Mesenteric fat pad (tissue), 1 donor: ENCODE results near the gene SFN. TPM values are rescaled to one million over a fixed set of nuclear protein-coding genes. Genes with fewer than 3 reads are reported as not detected.
"Not testable (repeated sequence)": the region's sequence is repeated elsewhere in the genome, so short reads cannot be mapped to it uniquely, and the experiment has no call there.

Experiments
- DNase-seq: peaks from one replicate; pipeline ENCODE4 v3.0.0-alpha.2; 2020; ENCODE audit warnings: low spot score
- total RNA-seq: library from RNA; stranded (reverse); fragmentation: NEBNext Ultra II Directional; extraction: Animal tissue kit (Norgen Biotek cat#: 25700); gene quantifications from one replicate; pipeline ENCODE4 v1.2.1, GENCODE V29; 2021
- donor health status: DM: yes; HTN: yes; CAD: no.

SFN gene
- total RNA-seq, 1 donor from 2014 or later, result 1.3 TPM

GRCh38 chr1:26838474-26839338, 24.2 kb upstream of the SFN start:
- no peak for DNase-seq

GRCh38 chr1:26839339-26839722, 23.6 kb upstream of the SFN start:
- DNase-seq, result no peak

GRCh38 chr1:26839779-26840178, 23.2 kb upstream of the SFN start:
- DNase-seq, result no peak

GRCh38 chr1:26844424-26845196, 18.3 kb upstream of the SFN start:
- no peak for DNase-seq

DNA sequence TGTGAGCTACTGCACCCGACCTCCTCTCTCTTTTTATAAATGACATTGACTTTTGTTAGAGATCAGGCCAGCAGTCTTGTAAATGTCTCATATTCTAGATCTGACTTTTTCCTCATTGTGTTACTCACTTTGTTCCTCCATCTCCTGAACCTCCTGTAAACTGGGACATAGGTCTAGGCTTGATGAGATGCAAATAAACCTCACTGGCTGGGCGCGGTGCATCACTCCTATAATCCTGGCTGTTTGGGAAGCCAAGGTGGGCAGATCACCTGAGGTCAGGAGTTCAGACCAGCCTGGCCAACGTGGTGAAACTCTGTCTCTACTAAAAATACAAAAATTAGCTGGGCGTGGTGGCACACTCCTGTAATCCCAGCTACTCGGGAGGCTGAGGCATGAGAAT, 15.1 kb upstream of the SFN start:
- not testable (repeated sequence) for DNase-seq

GRCh38 chr1:26848499-26848898, 14.4 kb upstream of the SFN start:
- DNase-seq, result no peak

- no peak for DNase-seq
These were observed 13.8 kb upstream of the SFN start for GRCh38 chr1:26848941-26849774.

GRCh38 chr1:26851106-26851684, 11.8 kb upstream of the SFN start:
- DNase-seq, result no peak

GRCh38 chr1:26852701-26853100, 10.2 kb upstream of the SFN start:
- DNase-seq, result no peak

DNA sequence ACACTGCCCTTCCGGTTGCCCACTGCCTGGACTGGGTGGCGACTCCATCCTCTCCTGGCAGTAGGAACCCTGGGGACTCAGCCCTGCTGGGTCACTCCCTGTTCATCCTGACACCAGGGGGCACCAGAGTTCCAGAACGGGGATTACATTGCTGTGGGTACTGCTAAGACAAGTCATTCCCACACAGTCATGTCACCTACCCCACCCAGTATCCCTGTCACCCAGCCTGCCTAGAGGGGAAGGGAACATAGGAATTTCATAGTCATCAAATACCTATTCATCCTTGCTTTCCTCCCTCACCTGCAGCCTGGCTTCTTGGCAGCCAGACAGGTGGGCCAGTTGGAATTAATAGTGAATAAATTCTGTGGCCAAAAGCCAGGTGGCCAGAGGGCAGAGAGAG, 9.8 kb upstream of the SFN start:
- DNase-seq, result no peak

DNA sequence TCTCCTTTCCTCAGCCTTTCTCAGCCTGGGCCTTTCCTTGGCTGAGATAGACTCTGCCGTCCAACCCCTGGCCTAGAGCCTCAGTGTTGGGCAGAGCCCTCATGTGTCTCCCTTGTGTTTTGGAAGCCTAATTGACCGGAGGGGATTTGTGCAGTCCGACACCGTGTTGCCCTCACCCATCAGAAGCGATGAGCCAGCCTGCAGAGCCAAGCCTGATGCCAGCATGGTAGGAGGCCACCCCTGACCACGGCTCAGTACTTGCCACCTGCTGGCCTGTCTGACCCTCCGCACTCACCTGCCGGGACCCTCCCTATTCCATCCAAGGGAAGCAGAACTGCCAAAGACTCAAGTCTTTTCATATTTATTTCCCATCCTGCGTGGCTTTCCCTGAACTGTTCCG, 9.3 kb upstream of the SFN start:
- DNase-seq, result no peak

DNA sequence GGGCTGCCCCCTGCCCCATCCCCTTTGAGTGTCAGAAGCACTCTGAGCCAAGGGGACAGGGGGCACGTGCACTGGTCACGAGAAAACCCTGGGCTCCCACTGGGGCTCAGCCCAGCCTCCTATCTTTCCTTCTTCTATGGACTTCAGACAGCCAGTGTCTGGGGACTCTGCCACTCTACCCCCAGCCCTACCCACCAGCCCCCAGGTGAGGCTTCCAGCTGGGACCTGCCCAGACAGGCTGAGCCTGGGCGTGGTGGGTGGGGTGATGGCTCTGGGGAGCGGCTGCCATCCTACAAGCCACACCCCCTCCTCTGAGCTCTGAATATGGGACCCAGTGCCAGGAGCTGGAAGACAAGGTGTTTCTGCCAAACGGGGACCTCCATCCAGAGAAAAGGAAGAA, 8.0 kb upstream of the SFN start:
- no peak for DNase-seq

DNA sequence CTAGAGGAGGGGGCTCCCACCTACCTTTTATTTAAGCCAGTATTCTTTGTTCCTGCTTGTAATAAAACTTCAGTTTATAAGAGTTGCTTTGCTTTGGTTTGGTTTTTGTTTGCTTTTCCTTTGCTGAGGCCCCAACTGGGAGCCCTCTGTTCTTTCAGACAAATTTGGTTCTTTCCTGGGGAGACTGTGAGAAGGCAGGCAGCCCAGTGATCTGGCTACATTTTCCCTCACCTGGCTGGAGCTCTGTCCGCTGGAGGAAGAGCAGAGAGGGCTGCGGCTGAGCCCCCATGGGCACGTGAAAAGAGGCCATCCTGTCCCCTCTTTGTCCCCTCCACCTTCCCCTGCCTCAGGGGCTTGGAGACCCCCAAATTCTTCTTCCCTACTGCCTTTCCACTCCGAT, 7.3 kb upstream of the SFN start:
- DNase-seq, result no peak

- no peak for DNase-seq
These were observed 6.8 kb upstream of the SFN start for GRCh38 chr1:26856181-26856580.

GRCh38 chr1:26856604-26857469, 6.1 kb upstream of the SFN start:
- DNase-seq, result no peak

DNA sequence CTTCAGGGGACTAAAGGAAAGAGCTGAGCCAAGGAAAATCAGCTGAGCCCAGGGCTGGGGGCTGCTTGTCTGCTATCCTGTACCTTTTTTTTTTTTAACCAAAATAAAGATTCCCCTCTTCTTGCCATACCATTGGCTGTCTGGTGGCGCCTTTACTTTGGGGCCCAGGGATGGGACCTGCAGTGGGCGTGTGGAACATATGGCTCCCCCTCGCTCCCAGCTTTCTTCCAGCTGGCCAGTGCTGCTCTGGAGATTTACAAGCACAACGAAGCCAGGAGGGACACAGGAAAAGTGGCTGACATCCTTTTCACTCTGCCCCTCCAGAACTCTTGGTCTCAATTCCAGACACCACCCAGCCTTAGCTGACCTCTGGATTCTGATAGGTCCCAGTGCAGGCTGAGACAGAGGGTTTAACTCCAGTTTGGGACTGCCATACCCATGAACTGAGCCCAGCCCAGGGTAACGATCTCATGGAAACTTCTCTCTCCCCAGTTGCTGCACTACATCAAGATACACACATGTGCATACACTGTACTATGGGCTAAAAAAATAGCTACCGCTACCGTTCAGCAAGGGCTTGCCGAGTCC, 5.4 kb upstream of the SFN start:
- no peak for DNase-seq

GRCh38 chr1:26858160-26858559, 4.8 kb upstream of the SFN start:
- DNase-seq, result no peak

DNA sequence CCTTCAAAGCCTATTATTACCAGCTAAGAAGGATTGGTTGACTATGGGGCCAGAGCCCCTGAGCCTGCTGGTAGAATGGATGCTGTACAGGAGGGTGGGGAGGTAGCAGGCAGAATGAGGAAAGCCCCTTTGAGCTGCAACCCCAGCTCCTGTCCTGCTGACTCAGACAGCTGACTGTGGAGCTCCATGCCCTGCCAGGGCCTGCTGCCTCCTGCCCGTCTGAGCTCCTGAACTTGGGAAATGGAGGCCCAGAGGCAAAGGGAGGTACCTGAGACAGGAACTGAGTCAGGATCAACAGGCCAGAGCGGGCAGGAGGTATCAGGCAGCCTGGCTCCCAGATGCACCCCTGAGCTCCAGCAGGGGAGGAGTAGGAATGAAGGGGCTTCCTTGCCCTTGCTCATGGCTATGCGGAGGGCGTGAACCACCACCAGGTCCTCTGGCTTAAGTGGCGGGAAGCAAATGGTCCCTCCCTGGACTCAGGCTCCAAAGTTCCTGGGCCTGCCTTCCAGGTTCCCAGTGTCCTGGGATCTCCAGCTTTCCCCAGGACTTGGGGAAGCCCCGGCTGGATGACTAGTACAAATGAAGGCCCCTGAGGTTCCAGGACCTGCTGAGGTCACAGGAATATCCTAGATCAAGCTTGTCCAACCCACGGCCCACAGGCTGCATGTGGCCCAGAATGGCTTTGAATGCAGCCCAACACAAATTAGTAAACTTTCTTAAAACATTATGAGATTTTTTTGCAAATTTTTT, 3.9 kb upstream of the SFN start:
- DNase-seq, result no peak

DNA sequence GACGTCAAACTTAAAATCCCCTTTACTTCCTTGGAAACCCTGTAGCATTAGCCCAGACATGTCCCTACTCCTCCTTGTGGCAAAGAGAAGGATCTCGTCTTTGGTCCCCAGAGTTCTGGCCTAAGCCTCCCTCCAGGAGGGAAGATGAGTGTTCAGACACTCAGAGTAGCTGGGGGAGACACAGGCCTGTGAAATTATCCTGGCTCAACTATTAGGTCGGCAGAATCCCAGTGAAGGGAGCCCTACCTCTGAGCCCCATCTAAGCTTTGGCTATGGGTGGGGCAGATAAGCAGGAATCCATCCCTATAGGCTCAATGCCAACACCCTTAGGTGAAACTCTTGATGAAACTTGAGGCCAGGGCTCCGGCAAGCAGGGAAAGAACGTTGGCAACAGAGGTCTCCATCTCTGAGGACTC, 1.7 kb upstream of the SFN start:
- no peak for DNase-seq
